WTC11 (cell line): ENCODE data around the gene DCBLD2. TPM values are rescaled to one million over a fixed set of nuclear protein-coding genes. Genes with fewer than 3 reads are reported as not detected.

Experiments
- ATAC-seq: fragments of 200-7000 bp; cut with Tn5 transposase; 2 replicates; pipeline ENCODE4 v1.10.0; 2021; ENCODE audit warnings: mild to moderate bottlenecking, moderate library complexity
- CTCF ChIA-PET: fragments of 300-600 bp; sonication (Branson Sonifier 250); formaldehyde crosslinking; loops from one replicate; lab custom pipeline; 2021; ENCODE audit warnings: antibody characterized with exemption; lab: Charles Lee
- POLR2A ChIA-PET: fragments of 350-600 bp; sonication (Branson Sonifier 250); formaldehyde crosslinking; loops from one replicate; lab custom pipeline; 2021; ENCODE audit warnings: antibody characterized with exemption; lab: Charles Lee
- DNase-seq: peaks from one replicate; pipeline ENCODE4 v3.0.0; 2021; ENCODE audit warnings: low spot score
- H3K27ac Mint-ChIP-seq: 2 replicates; pipeline ENCODE4 v1.8.0; 2021; ENCODE audit warnings: mixed read lengths
- H3K27me3 Mint-ChIP-seq: 2 replicates; pipeline ENCODE4 v1.8.0; 2021; ENCODE audit warnings: low read depth, mild to moderate bottlenecking, moderate library complexity, mixed read lengths
- H3K36me3 Mint-ChIP-seq: 2 replicates; pipeline ENCODE4 v1.8.0; 2021; ENCODE audit warnings: mixed read lengths
- H3K4me1 Mint-ChIP-seq: 2 replicates; pipeline ENCODE4 v1.8.0; 2022; ENCODE audit warnings: mixed read lengths
- H3K4me3 Mint-ChIP-seq: 2 replicates; pipeline ENCODE4 v1.8.0; 2021; ENCODE audit warnings: mild to moderate bottlenecking, moderate library complexity, mixed read lengths
- H3K9me3 Mint-ChIP-seq: 2 replicates; pipeline ENCODE4 v1.8.0; 2021; ENCODE audit warnings: mixed read lengths
- AR ChIP-seq: fragments of 250-450 bp; sonication (Bioruptor Pico); IDR thresholded peaks from 2 replicates; pipeline ENCODE4 v1.9.0; 2021; ENCODE audit warnings: mild to moderate bottlenecking
- ARID4B ChIP-seq: sonication (generic); formaldehyde crosslinking; IDR thresholded peaks from 2 replicates; pipeline ENCODE4 v1.8.0; 2023; ENCODE audit warnings: missing genetic modification reagents, mild to moderate bottlenecking, borderline replicate concordance
- ATF2 ChIP-seq: sonication (generic); formaldehyde crosslinking; IDR thresholded peaks from 2 replicates; pipeline ENCODE4 v1.8.1; 2022; ENCODE audit warnings: low read depth, missing genetic modification reagents, borderline replicate concordance
- CBFB ChIP-seq: sonication (generic); formaldehyde crosslinking; IDR thresholded peaks from 2 replicates; pipeline ENCODE4 v1.8.1; 2022; ENCODE audit warnings: mild to moderate bottlenecking, low read depth, missing genetic modification reagents
- CREM ChIP-seq: sonication (generic); formaldehyde crosslinking; IDR thresholded peaks from 2 replicates; pipeline ENCODE4 v1.8.1; 2022; ENCODE audit warnings: mild to moderate bottlenecking, missing genetic modification reagents, moderate library complexity
- E2F5 ChIP-seq: sonication (generic); formaldehyde crosslinking; IDR thresholded peaks from 2 replicates; pipeline ENCODE4 v1.8.1; 2022; ENCODE audit warnings: mild to moderate bottlenecking, moderate library complexity, missing genetic modification reagents
- ELF4 ChIP-seq: sonication (generic); formaldehyde crosslinking; IDR thresholded peaks from 2 replicates; pipeline ENCODE4 v1.8.1; 2022; ENCODE audit warnings: low read depth, mild to moderate bottlenecking, moderate library complexity, missing genetic modification reagents
- ESRRA ChIP-seq: sonication (generic); formaldehyde crosslinking; IDR thresholded peaks from 2 replicates; pipeline ENCODE4 v1.8.1; 2022; ENCODE audit warnings: mild to moderate bottlenecking, missing genetic modification reagents, borderline replicate concordance
- NR1H2 ChIP-seq: sonication (generic); formaldehyde crosslinking; IDR thresholded peaks from 2 replicates; pipeline ENCODE4 v1.9.0; 2021; ENCODE audit warnings: mild to moderate bottlenecking, moderate library complexity, missing genetic modification reagents
- NR2C2 ChIP-seq: sonication (generic); formaldehyde crosslinking; IDR thresholded peaks from 2 replicates; pipeline ENCODE4 v1.8.0; 2022; ENCODE audit warnings: mild to moderate bottlenecking, missing genetic modification reagents
- NR3C1 ChIP-seq: sonication (generic); formaldehyde crosslinking; conservative IDR thresholded peaks from 2 replicates; pipeline ENCODE4 v1.8.1; 2023; ENCODE audit warnings: low read depth, mild to moderate bottlenecking, missing genetic modification reagents
- PRDM15 ChIP-seq: sonication (generic); formaldehyde crosslinking; IDR thresholded peaks from 2 replicates; pipeline ENCODE4 v1.8.0; 2022; ENCODE audit warnings: missing genetic modification reagents
- PRRX2 ChIP-seq: fragments of 250-450 bp; sonication (Bioruptor Pico); IDR thresholded peaks from 2 replicates; pipeline ENCODE4 v1.8.0; 2021; ENCODE audit warnings: mild to moderate bottlenecking
- TP53 ChIP-seq: sonication (generic); formaldehyde crosslinking; IDR thresholded peaks from 2 replicates; pipeline ENCODE4 v1.8.1; 2023; ENCODE audit warnings: mild to moderate bottlenecking, missing genetic modification reagents
- ZNF121 ChIP-seq: sonication (generic); formaldehyde crosslinking; IDR thresholded peaks from 2 replicates; pipeline ENCODE4 v1.8.0; 2023; ENCODE audit warnings: missing genetic modification reagents
- ZNF138 ChIP-seq: sonication (generic); formaldehyde crosslinking; conservative IDR thresholded peaks from 2 replicates; pipeline ENCODE4 v1.8.1; 2022; ENCODE audit warnings: mild to moderate bottlenecking, moderate library complexity, missing genetic modification reagents
- ZNF317 ChIP-seq: sonication (generic); formaldehyde crosslinking; IDR thresholded peaks from 2 replicates; pipeline ENCODE4 v1.8.1; 2023; ENCODE audit warnings: low read depth, mild to moderate bottlenecking, moderate library complexity, missing genetic modification reagents, borderline replicate concordance
- ZNF671 ChIP-seq: fragments of 250-450 bp; sonication (Bioruptor Pico); IDR thresholded peaks from 2 replicates; pipeline ENCODE4 v1.8.0; 2021; ENCODE audit warnings: mild to moderate bottlenecking
- total RNA-seq: library from RNA; stranded (reverse); gene quantifications from 3 replicates; pipeline ENCODE4 v1.2.3, GENCODE V29; 2021

DCBLD2 gene
- total RNA-seq, 1 experiment from 2014 or later: 47.9 TPM

GRCh38 chr3:98894791-98895576 is 6.5 kb downstream of the DCBLD2 start:
- no peak for ATAC-seq
- TF ChIP-seq ESRRA: no peak
- TF ChIP-seq ZNF121: no peak
- no peak for TF ChIP-seq ARID4B (CRISPR knock-in tag)
- no peak for TF ChIP-seq NR1H2 (CRISPR knock-in tag)
- TF ChIP-seq ZNF138 (CRISPR knock-in tag): no peak
- TF ChIP-seq TP53: no peak
- no peak for TF ChIP-seq ZNF317 (CRISPR knock-in tag)
- TF ChIP-seq PRDM15: no peak
- no peak for TF ChIP-seq ATF2 (CRISPR knock-in tag)
- TF ChIP-seq PRRX2: no peak
- TF ChIP-seq ELF4 (CRISPR knock-in tag): no peak
- TF ChIP-seq AR (CRISPR knock-in tag): no peak
- TF ChIP-seq NR3C1 (CRISPR knock-in tag): no peak
- no peak for TF ChIP-seq CBFB (CRISPR knock-in tag)
- no peak for TF ChIP-seq CREM
- TF ChIP-seq E2F5 (CRISPR knock-in tag): no peak
- TF ChIP-seq NR2C2 (CRISPR knock-in tag): no peak
- TF ChIP-seq ZNF671 (CRISPR knock-in tag): no peak
- TF ChIP-seq, all 79 proteins: peak for 0
- Mint-ChIP-seq H3K4me1 (peaks cover 50% of the 10 kb centered on the region), H3K4me3 (no peak overlapping the region), H3K9me3 (no peaks in the 10 kb centered on the region), H3K27me3 (no peaks in the 10 kb centered on the region), H3K36me3 (no peaks in the 10 kb centered on the region), H3K27ac (no peak overlapping the region)
- CTCF ChIA-PET: no interaction called here
- POLR2A ChIA-PET: no interaction called here
- no peak for DNase-seq
